BE2C (cell line): ENCODE measurements around the gene LHX1.

ENCODE experiments used
- DNase-seq: peaks from one replicate; pipeline ENCODE4 v3.0.0-alpha.2; 2020
- H3K27me3 ChIP-seq: fragments of 250-450 bp; sonication (Bioruptor Pico); 2 replicates; pipeline ENCODE4 v1.5.1; 2020; ENCODE audit warnings: mild to moderate bottlenecking
- H3K36me3 ChIP-seq: fragments of 250-450 bp; sonication (Bioruptor Pico); 2 replicates; pipeline ENCODE4 v1.5.1; 2020; ENCODE audit warnings: mild to moderate bottlenecking
- H3K4me1 ChIP-seq: fragments of 250-450 bp; sonication (Bioruptor Pico); 2 replicates; pipeline ENCODE4 v1.5.1; 2020
- H3K4me3 ChIP-seq: 2 replicates; pipeline ENCODE4 v1.5.1; 2011; ENCODE audit warnings: low read depth, low read length
- H3K9me3 ChIP-seq: fragments of 250-450 bp; sonication (Bioruptor Pico); 2 replicates; pipeline ENCODE4 v1.5.1; 2020
- CTCF ChIP-seq: IDR thresholded peaks from 2 replicates; pipeline ENCODE4 v1.5.1; 2012; ENCODE audit warnings: mild to moderate bottlenecking, low read depth, low read length

LHX1 gene

GRCh38 chr17:36910513-36910912 lies 26.8 kb upstream of the LHX1 start:
- Histone ChIP-seq H3K27me3 (no peaks in the 10 kb centered on the region), H3K36me3 (no peaks in the 10 kb centered on the region), H3K9me3 (no peaks in the 10 kb centered on the region), H3K4me3 (no peak overlapping the region), H3K4me1 (no peaks in the 10 kb centered on the region)
- no peak for DNase-seq
- no peak for TF ChIP-seq CTCF

GRCh38 chr17:36911001-36911400 lies 26.3 kb upstream of the LHX1 start:
- no peak for TF ChIP-seq CTCF
- no peak overlapping the region for H3K4me3 ChIP-seq
- H3K27me3 ChIP-seq: no peaks in the 10 kb centered on the region
- no peaks in the 10 kb centered on the region for H3K36me3 ChIP-seq
- no peaks in the 10 kb centered on the region for H3K9me3 ChIP-seq
- no peaks in the 10 kb centered on the region for H3K4me1 ChIP-seq
- no peak for DNase-seq

GRCh38 chr17:36913132-36913531 lies 24.1 kb upstream of the LHX1 start:
- Histone ChIP-seq H3K4me3 (no peak overlapping the region), H3K27me3 (no peaks in the 10 kb centered on the region), H3K9me3 (no peaks in the 10 kb centered on the region), H3K4me1 (no peaks in the 10 kb centered on the region), H3K36me3 (no peaks in the 10 kb centered on the region)
- DNase-seq: no peak
- no peak for TF ChIP-seq CTCF

- H3K4me3 ChIP-seq: no peak overlapping the region
- no peak for TF ChIP-seq CTCF
- DNase-seq: no peak
- no peaks in the 10 kb centered on the region for H3K9me3 ChIP-seq
- no peaks in the 10 kb centered on the region for H3K36me3 ChIP-seq
- no peaks in the 10 kb centered on the region for H3K27me3 ChIP-seq
- peaks cover 15% of the 10 kb centered on the region for H3K4me1 ChIP-seq
Observed at GRCh38 chr17:36918211-36918691, 19.0 kb upstream of the LHX1 start.

- Histone ChIP-seq H3K4me3 (no peak overlapping the region), H3K27me3 (no peaks in the 10 kb centered on the region), H3K4me1 (peaks cover 15% of the 10 kb centered on the region), H3K36me3 (no peaks in the 10 kb centered on the region), H3K9me3 (no peaks in the 10 kb centered on the region)
- no peak for TF ChIP-seq CTCF
- DNase-seq: no peak
Observed at GRCh38 chr17:36919407-36919968, 17.8 kb upstream of the LHX1 start.

- DNase-seq: no peak
- no peak overlapping the region for H3K4me3 ChIP-seq
Observed at GRCh38 chr17:36920032-36921005, 17.0 kb upstream of the LHX1 start.

More at GRCh38 chr17:36920032-36921005, 17.0 kb upstream of the LHX1 start:
- Histone ChIP-seq H3K36me3 (no peaks in the 10 kb centered on the region), H3K4me1 (peaks cover 15% of the 10 kb centered on the region), H3K9me3 (no peaks in the 10 kb centered on the region), H3K27me3 (no peaks in the 10 kb centered on the region)
- TF ChIP-seq CTCF: no peak
